Measurements from ENCODE around the gene LHX6. TPM values are rescaled to one million over a fixed set of nuclear protein-coding genes. Genes with fewer than 3 reads are reported as not detected.

Gene LHX6
- total and polyA plus RNA-seq, 8 donors = 0.29 to 46.4 (median 1.5) TPM

DNA sequence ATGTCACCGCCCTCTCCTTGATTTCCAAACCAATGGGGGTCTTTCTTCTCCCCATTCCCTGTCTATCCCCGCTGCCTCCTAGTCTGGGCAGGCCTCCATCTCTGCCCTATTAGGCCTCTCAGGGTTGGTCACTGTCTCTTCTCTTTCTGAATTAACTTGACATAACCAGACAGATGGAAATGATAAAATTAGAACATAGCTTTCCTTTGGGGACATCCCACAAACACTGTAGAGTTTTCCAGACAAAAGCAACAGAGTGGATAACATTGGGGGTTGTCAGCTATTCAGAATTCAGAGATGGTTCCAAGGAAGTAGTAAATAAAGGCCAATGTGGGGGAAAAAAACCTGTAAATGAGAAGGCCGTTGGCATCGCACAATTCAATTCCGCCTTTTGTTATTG, 24.7 kb downstream of the LHX6 start:
- Histone ChIP-seq H3K27me3 (peaks cover 0 to 26% (median 0%) of the 10 kb centered on the region in 3 donors), H3K27ac (no peak overlapping the region), H3K9me3 (no peaks in the 10 kb centered on the region), H3K4me1 (peaks cover 0 to 24% (median 7%) of the 10 kb centered on the region in 4 donors), H3K36me3 (no peaks in the 10 kb centered on the region), H3K4me3 (no peak overlapping the region)
- intact Hi-C loops (cut with DNase I; ENCODE audit: low total_unique reads) = no loop called here
- TF ChIP-seq, protein P1, sequence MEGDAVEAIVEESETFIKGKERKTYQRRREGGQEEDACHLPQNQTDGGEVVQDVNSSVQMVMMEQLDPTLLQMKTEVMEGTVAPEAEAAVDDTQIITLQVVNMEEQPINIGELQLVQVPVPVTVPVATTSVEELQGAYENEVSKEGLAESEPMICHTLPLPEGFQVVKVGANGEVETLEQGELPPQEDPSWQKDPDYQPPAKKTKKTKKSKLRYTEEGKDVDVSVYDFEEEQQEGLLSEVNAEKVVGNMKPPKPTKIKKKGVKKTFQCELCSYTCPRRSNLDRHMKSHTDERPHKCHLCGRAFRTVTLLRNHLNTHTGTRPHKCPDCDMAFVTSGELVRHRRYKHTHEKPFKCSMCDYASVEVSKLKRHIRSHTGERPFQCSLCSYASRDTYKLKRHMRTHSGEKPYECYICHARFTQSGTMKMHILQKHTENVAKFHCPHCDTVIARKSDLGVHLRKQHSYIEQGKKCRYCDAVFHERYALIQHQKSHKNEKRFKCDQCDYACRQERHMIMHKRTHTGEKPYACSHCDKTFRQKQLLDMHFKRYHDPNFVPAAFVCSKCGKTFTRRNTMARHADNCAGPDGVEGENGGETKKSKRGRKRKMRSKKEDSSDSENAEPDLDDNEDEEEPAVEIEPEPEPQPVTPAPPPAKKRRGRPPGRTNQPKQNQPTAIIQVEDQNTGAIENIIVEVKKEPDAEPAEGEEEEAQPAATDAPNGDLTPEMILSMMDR (IDR thresholded peaks at IDR 0.05) = no peak
- no peak for TF ChIP-seq POLR2A (IDR thresholded peaks at IDR 0.05)
- TF ChIP-seq EP300 (IDR thresholded peaks at IDR 0.05) = no peak
- TF ChIP-seq POLR2AphosphoS5 (IDR thresholded peaks at IDR 0.05) = no peak
- no peak for DNase-seq
- WGBS, 5 donors = 93 to 97% (median 94%) methylated on average over 5 of the region's 5 CpGs

DNA sequence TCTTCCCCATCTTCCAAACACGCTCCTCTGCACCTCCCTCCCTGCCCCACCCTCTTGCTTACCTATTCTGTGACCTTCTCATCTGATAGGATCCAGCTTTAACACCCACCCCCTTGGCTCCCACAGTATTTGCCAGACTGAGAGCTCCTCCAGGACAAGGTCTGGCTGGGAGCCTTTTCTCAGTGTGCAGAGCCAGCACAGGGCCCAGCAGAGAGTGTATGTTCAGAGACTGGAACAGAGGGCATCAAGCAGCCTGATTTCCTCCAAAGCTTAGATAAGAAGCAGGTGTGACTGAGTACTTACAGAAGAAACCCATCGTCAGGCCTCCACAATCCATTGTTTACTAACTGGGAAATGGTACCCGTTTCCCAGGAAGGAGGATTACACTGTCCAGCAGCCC, 26.6 kb downstream of the LHX6 start:
- DNase-seq = peak; percentile 55 to 79
- Histone ChIP-seq H3K9me3 (no peaks in the 10 kb centered on the region), H3K27ac (peak overlapping the region in 1 of 5 donors; percentile 28), H3K27me3 (peaks cover 0 to 18% (median 0%) of the 10 kb centered on the region in 3 donors), H3K4me3 (no peak overlapping the region), H3K36me3 (no peaks in the 10 kb centered on the region), H3K4me1 (peaks cover 0 to 24% (median 7%) of the 10 kb centered on the region in 4 donors)
- intact Hi-C loops (cut with DNase I; ENCODE audit: low total_unique reads) = no loop called here
- WGBS, 5 donors = 28 to 49% (median 41%) methylated on average over 3 of the region's 3 CpGs
- TF ChIP-seq, protein P1 (IDR thresholded peaks at IDR 0.05) = no peak
- TF ChIP-seq POLR2AphosphoS5 (IDR thresholded peaks at IDR 0.05) = peak in 1 of 3 donors; percentile 8
- TF ChIP-seq POLR2A (IDR thresholded peaks at IDR 0.05) = no peak

- Histone ChIP-seq H3K27ac (no peak overlapping the region), H3K9me3 (no peaks in the 10 kb centered on the region), H3K4me1 (peaks cover 0 to 24% (median 7%) of the 10 kb centered on the region in 4 donors), H3K36me3 (no peaks in the 10 kb centered on the region), H3K27me3 (peaks cover 0 to 13% (median 0%) of the 10 kb centered on the region in 3 donors), H3K4me3 (no peak overlapping the region)
- WGBS, 5 donors = 86 to 100% (median 92%) methylated on average over 1 of the region's 1 CpG
- intact Hi-C loops (cut with DNase I; ENCODE audit: low total_unique reads) = no loop called here
- no peak for DNase-seq
- TF ChIP-seq, protein P1 (IDR thresholded peaks at IDR 0.05) = no peak
- TF ChIP-seq POLR2A (IDR thresholded peaks at IDR 0.05) = no peak
- no peak for TF ChIP-seq POLR2AphosphoS5 (IDR thresholded peaks at IDR 0.05)
- no peak for TF ChIP-seq EP300 (IDR thresholded peaks at IDR 0.05)
These were observed 27.1 kb downstream of the LHX6 start for GRCh38 chr9:122201641-122202040.

- H3K27ac ChIP-seq = no peak overlapping the region
- no peaks in the 10 kb centered on the region for H3K9me3 ChIP-seq
- 74 to 83% (median 76%) methylated on average over 7 of the region's 7 CpGs for WGBS, 5 donors
- DNase-seq = peak in 1 of 2 donors; percentile 45
- intact Hi-C loops (cut with DNase I; ENCODE audit: low total_unique reads) = no loop called here
- TF ChIP-seq EP300 (IDR thresholded peaks at IDR 0.05) (no peak), POLR2AphosphoS5 (IDR thresholded peaks at IDR 0.05) (no peak), POLR2A (IDR thresholded peaks at IDR 0.05) (no peak)
- TF ChIP-seq, protein P1 (IDR thresholded peaks at IDR 0.05) = no peak
- no peak overlapping the region for H3K4me3 ChIP-seq
- peaks cover 0 to 24% (median 7%) of the 10 kb centered on the region in 4 donors for H3K4me1 ChIP-seq
- H3K36me3 ChIP-seq = no peaks in the 10 kb centered on the region
- H3K27me3 ChIP-seq = peaks cover 0 to 7% (median 0%) of the 10 kb centered on the region in 3 donors
These were observed 27.7 kb downstream of the LHX6 start for GRCh38 chr9:122200960-122201595.
